GM19193 (cell line): ENCODE measurements around the gene TICAM1.

Experiments
- POLR2A ChIP-seq: IDR thresholded peaks from 4 replicates; pipeline ENCODE4 v1.6.1; 2011; ENCODE audit not compliant: insufficient read depth, insufficient read length; ENCODE audit errors: extremely low read depth

Gene TICAM1

GRCh38 chr19:4831304-4831978, at the start of gene TICAM1:
Gene TICAM1 (minus strand): TSS chr19:4831712. CDS start chr19:4818377, 13,335 bp downstream.
- TF ChIP-seq POLR2A = peak; percentile 74

GRCh38 chr19:4879041-4879440, 47.5 kb upstream of the TICAM1 start:
- TF ChIP-seq POLR2A = no peak

GRCh38 chr19:4878491-4878968, 47.0 kb upstream of the TICAM1 start:
- TF ChIP-seq POLR2A = no peak

GRCh38 chr19:4877753-4878490, 46.4 kb upstream of the TICAM1 start:
- TF ChIP-seq POLR2A = no peak

- TF ChIP-seq POLR2A = no peak
Measured at GRCh38 chr19:4873930-4874329, 42.4 kb upstream of the TICAM1 start.

GRCh38 chr19:4871711-4872110, 40.2 kb upstream of the TICAM1 start:
- TF ChIP-seq POLR2A = no peak

- TF ChIP-seq POLR2A = no peak
Measured at GRCh38 chr19:4870025-4870700, 38.7 kb upstream of the TICAM1 start.

- TF ChIP-seq POLR2A = no peak
Measured at GRCh38 chr19:4868286-4868834, 36.8 kb upstream of the TICAM1 start.

- TF ChIP-seq POLR2A = no peak
Measured at GRCh38 chr19:4867534-4868285, 36.2 kb upstream of the TICAM1 start, which contains the start of gene PLIN3. Gene PLIN3 (minus strand): TSS chr19:4867667. CDS start chr19:4861394, 6,273 bp downstream.

GRCh38 chr19:4866595-4867424, 35.3 kb upstream of the TICAM1 start:
- TF ChIP-seq POLR2A = no peak

GRCh38 chr19:4861147-4861546, 29.6 kb upstream of the TICAM1 start:
- TF ChIP-seq POLR2A = no peak

- no peak for TF ChIP-seq POLR2A
Measured at GRCh38 chr19:4859697-4860096, 28.2 kb upstream of the TICAM1 start.

- no peak for TF ChIP-seq POLR2A
Measured at GRCh38 chr19:4852484-4852883, 21.0 kb upstream of the TICAM1 start.
